ENCODE data around the gene RBAK. TPM values are rescaled to one million over a fixed set of nuclear protein-coding genes. Genes with fewer than 3 reads are reported as not detected.

RBAK gene
- total RNA-seq, 1 donor from 2014 or later: 24.5 TPM

GRCh38 chr7:5093948-5094347 lies 48.3 kb downstream of the RBAK start:
- Histone ChIP-seq H3K79me2 (ENCODE audit: low read depth) (no peaks in the 10 kb centered on the region), H3K4me2 (no peak overlapping the region), H3K27me3 (no peaks in the 10 kb centered on the region), H2AFZ (replicated peaks) (no peak overlapping the region), H3K27ac (no peak overlapping the region), H3K4me1 (no peaks in the 10 kb centered on the region), H4K20me1 (ENCODE audit: low read depth) (no peaks in the 10 kb centered on the region), H3K36me3 (no peaks in the 10 kb centered on the region), H3F3A (ENCODE audit: low read depth) (no peaks in the 10 kb centered on the region), H3K4me3 (no peak overlapping the region), H3K9ac (no peak overlapping the region), H3K9me3 (ENCODE audit: low read depth) (peaks cover 6% of the 10 kb centered on the region)
- no peak for DNase-seq (ENCODE audit: low spot score)
- Mint-ChIP-seq H3K4me3 (no peak overlapping the region), H3K4me1 (no peaks in the 10 kb centered on the region), H3K9me3 (peaks cover 40% of the 10 kb centered on the region), H3K27me3 (ENCODE audit: insufficient read depth, low read depth) (peaks cover 1% of the 10 kb centered on the region), H3K36me3 (peaks cover 3% of the 10 kb centered on the region), H3K27ac (no peak overlapping the region)
- no peak for TF ChIP-seq EZH2 (IDR thresholded peaks at IDR 0.05)
- TF ChIP-seq CTCF (IDR thresholded peaks at IDR 0.05): no peak
- no peak for TF ChIP-seq EZH2phosphoT487 (IDR thresholded peaks at IDR 0.05)

- H3K4me2 ChIP-seq: no peak overlapping the region
- H3K4me1 Mint-ChIP-seq: no peaks in the 10 kb centered on the region
- no peak overlapping the region for H3K4me3 ChIP-seq
- H4K20me1 ChIP-seq (ENCODE audit: low read depth): no peaks in the 10 kb centered on the region
- H3K79me2 ChIP-seq (ENCODE audit: low read depth): no peaks in the 10 kb centered on the region
- H3K4me1 ChIP-seq: no peaks in the 10 kb centered on the region
- no peak overlapping the region for H3K27ac Mint-ChIP-seq
- no peaks in the 10 kb centered on the region for H3K27me3 Mint-ChIP-seq (ENCODE audit: insufficient read depth, low read depth)
- H3K4me3 Mint-ChIP-seq: no peak overlapping the region
- DNase-seq (ENCODE audit: low spot score): no peak
- H3K36me3 Mint-ChIP-seq: peaks cover 4% of the 10 kb centered on the region
- TF ChIP-seq EZH2 (IDR thresholded peaks at IDR 0.05): no peak
- TF ChIP-seq EZH2phosphoT487 (IDR thresholded peaks at IDR 0.05): no peak
- TF ChIP-seq CTCF (IDR thresholded peaks at IDR 0.05): no peak
- no peaks in the 10 kb centered on the region for H3K36me3 ChIP-seq
- H3K27me3 ChIP-seq: no peaks in the 10 kb centered on the region
- no peak overlapping the region for H2AFZ ChIP-seq (replicated peaks)
- H3K9me3 ChIP-seq (ENCODE audit: low read depth): peaks cover 6% of the 10 kb centered on the region
- H3K9ac ChIP-seq: no peak overlapping the region
- no peak overlapping the region for H3K27ac ChIP-seq
- H3F3A ChIP-seq (ENCODE audit: low read depth): no peaks in the 10 kb centered on the region
- peaks cover 44% of the 10 kb centered on the region for H3K9me3 Mint-ChIP-seq
These were observed 49.0 kb downstream of the RBAK start for GRCh38 chr7:5094641-5095040.

- H3K9me3 ChIP-seq (ENCODE audit: low read depth): no peaks in the 10 kb centered on the region
- TF ChIP-seq EZH2phosphoT487 (IDR thresholded peaks at IDR 0.05): no peak
- no peak for TF ChIP-seq EZH2 (IDR thresholded peaks at IDR 0.05)
- no peak for TF ChIP-seq CTCF (IDR thresholded peaks at IDR 0.05)
- no peaks in the 10 kb centered on the region for H3F3A ChIP-seq (ENCODE audit: low read depth)
- H3K4me3 Mint-ChIP-seq: no peak overlapping the region
- peaks cover 2% of the 10 kb centered on the region for H3K27me3 Mint-ChIP-seq (ENCODE audit: insufficient read depth, low read depth)
- no peaks in the 10 kb centered on the region for H3K27me3 ChIP-seq
- no peak for DNase-seq (ENCODE audit: low spot score)
- H3K4me1 ChIP-seq: no peaks in the 10 kb centered on the region
- no peaks in the 10 kb centered on the region for H3K79me2 ChIP-seq (ENCODE audit: low read depth)
- no peaks in the 10 kb centered on the region for H3K36me3 Mint-ChIP-seq
- no peak overlapping the region for H2AFZ ChIP-seq (replicated peaks)
- no peak overlapping the region for H3K27ac ChIP-seq
- H3K36me3 ChIP-seq: no peaks in the 10 kb centered on the region
- no peak overlapping the region for H3K9ac ChIP-seq
- H3K9me3 Mint-ChIP-seq: peaks cover 6% of the 10 kb centered on the region
- H3K4me2 ChIP-seq: no peak overlapping the region
- H4K20me1 ChIP-seq (ENCODE audit: low read depth): no peaks in the 10 kb centered on the region
- no peak overlapping the region for H3K4me3 ChIP-seq
- H3K27ac Mint-ChIP-seq: no peak overlapping the region
- H3K4me1 Mint-ChIP-seq: no peaks in the 10 kb centered on the region
These were observed 70.7 kb downstream of the RBAK start for GRCh38 chr7:5116359-5116758.

Data from neural progenitor cell (in vitro differentiated cells).